C4-2B (cell line): ENCODE results near the gene NT5C.
"Not testable (repeated sequence)": the region's sequence is repeated elsewhere in the genome, so short reads cannot be mapped to it uniquely, and the experiment has no call there.

Source experiments
- H3K27ac ChIP-seq: fragments of 450-650 bp; 2 replicates; pipeline ENCODE4 v1.5.1; 2017
- CTCF ChIP-seq: fragments of 450-650 bp; conservative IDR thresholded peaks from 2 replicates; pipeline ENCODE4 v1.5.1; 2017; ENCODE audit warnings: mild to moderate bottlenecking
- ZFX ChIP-seq: fragments of 450-650 bp; IDR thresholded peaks from 2 replicates; pipeline ENCODE4 v1.6.1; 2017

The NT5C gene

GRCh38 chr17:75142236-75142971, 10.9 kb upstream of the NT5C start:
- no peak overlapping the region for H3K27ac ChIP-seq
- no peak for TF ChIP-seq CTCF
- TF ChIP-seq ZFX, result no peak

GRCh38 chr17:75138519-75138918, 7.0 kb upstream of the NT5C start:
- no peak overlapping the region for H3K27ac ChIP-seq
- no peak for TF ChIP-seq CTCF
- no peak for TF ChIP-seq ZFX

GRCh38 chr17:75137762-75138161, 6.2 kb upstream of the NT5C start:
- H3K27ac ChIP-seq, result not testable (repeated sequence)

GRCh38 chr17:75135946-75136345, 4.4 kb upstream of the NT5C start:
- H3K27ac ChIP-seq, result no peak overlapping the region
- TF ChIP-seq CTCF (no peak), ZFX (no peak)

GRCh38 chr17:75135452-75135851, 3.9 kb upstream of the NT5C start:
- no peak overlapping the region for H3K27ac ChIP-seq
- TF ChIP-seq ZFX (no peak), CTCF (no peak)

GRCh38 chr17:75133607-75134347, 2.2 kb upstream of the NT5C start:
- peak overlapping the region; percentile 94 for H3K27ac ChIP-seq

GRCh38 chr17:75133001-75133400, 1.5 kb upstream of the NT5C start:
- TF ChIP-seq CTCF, result no peak
- TF ChIP-seq ZFX, result no peak
- H3K27ac ChIP-seq, result peak overlapping the region; percentile 94

- peak overlapping the region; percentile 94 for H3K27ac ChIP-seq
Measured at GRCh38 chr17:75132018-75133000, 767 bp upstream of the NT5C start.
